Measurements from ENCODE around the gene TIMM8A. TPM values are rescaled to one million over a fixed set of nuclear protein-coding genes. Genes with fewer than 3 reads are reported as not detected.

The TIMM8A gene
- total and polyA plus RNA-seq, 4 donors = 6.1 to 21.4 (median 13.8) TPM

DNA sequence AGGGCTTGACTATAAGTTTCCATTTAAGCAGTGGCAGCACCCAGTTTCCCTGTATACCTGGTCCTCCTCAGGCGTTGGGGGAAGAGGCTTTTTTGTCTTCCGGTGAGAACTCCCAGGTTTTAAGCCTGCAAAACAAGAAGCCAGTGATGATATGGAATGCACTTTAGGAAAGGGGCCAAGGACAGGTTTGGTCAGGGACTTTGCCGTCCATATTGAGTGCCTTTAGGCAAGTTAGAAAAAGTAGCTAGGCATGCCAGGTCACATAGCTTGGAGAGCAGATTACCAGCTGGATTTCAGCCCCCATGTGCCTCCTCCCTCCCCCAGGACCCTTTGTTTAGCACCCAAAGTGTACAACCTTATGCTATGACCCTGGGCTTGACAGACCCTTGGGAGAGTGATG is 13.6 kb upstream of the TIMM8A start:
- 86% methylated on average over 3 of the region's 3 CpGs for WGBS

More for the DNA sequence above, 13.6 kb upstream of the TIMM8A start:
- no peak overlapping the region for H3K9ac ChIP-seq (ENCODE audit: low read depth in 1 of 2, low read length in 2 of 2)
- no peaks in the 10 kb centered on the region for H3K9me3 ChIP-seq (ENCODE audit: control insufficient read depth in 4 of 4, low read length in 3 of 4)
- TF ChIP-seq HNF4G (IDR thresholded peaks at IDR 0.05) = no peak
- TF ChIP-seq EGR1 (IDR thresholded peaks at IDR 0.05; ENCODE audit: low read depth in 2 of 2) = no peak
- no peak for TF ChIP-seq GABPA (IDR thresholded peaks at IDR 0.05 in 1 of 2, conservative IDR thresholded peaks at IDR 0.05 in 1 of 2)
- TF ChIP-seq, protein P1, sequence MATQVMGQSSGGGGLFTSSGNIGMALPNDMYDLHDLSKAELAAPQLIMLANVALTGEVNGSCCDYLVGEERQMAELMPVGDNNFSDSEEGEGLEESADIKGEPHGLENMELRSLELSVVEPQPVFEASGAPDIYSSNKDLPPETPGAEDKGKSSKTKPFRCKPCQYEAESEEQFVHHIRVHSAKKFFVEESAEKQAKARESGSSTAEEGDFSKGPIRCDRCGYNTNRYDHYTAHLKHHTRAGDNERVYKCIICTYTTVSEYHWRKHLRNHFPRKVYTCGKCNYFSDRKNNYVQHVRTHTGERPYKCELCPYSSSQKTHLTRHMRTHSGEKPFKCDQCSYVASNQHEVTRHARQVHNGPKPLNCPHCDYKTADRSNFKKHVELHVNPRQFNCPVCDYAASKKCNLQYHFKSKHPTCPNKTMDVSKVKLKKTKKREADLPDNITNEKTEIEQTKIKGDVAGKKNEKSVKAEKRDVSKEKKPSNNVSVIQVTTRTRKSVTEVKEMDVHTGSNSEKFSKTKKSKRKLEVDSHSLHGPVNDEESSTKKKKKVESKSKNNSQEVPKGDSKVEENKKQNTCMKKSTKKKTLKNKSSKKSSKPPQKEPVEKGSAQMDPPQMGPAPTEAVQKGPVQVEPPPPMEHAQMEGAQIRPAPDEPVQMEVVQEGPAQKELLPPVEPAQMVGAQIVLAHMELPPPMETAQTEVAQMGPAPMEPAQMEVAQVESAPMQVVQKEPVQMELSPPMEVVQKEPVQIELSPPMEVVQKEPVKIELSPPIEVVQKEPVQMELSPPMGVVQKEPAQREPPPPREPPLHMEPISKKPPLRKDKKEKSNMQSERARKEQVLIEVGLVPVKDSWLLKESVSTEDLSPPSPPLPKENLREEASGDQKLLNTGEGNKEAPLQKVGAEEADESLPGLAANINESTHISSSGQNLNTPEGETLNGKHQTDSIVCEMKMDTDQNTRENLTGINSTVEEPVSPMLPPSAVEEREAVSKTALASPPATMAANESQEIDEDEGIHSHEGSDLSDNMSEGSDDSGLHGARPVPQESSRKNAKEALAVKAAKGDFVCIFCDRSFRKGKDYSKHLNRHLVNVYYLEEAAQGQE (IDR thresholded peaks at IDR 0.05) = no peak
- TF ChIP-seq, protein P2, sequence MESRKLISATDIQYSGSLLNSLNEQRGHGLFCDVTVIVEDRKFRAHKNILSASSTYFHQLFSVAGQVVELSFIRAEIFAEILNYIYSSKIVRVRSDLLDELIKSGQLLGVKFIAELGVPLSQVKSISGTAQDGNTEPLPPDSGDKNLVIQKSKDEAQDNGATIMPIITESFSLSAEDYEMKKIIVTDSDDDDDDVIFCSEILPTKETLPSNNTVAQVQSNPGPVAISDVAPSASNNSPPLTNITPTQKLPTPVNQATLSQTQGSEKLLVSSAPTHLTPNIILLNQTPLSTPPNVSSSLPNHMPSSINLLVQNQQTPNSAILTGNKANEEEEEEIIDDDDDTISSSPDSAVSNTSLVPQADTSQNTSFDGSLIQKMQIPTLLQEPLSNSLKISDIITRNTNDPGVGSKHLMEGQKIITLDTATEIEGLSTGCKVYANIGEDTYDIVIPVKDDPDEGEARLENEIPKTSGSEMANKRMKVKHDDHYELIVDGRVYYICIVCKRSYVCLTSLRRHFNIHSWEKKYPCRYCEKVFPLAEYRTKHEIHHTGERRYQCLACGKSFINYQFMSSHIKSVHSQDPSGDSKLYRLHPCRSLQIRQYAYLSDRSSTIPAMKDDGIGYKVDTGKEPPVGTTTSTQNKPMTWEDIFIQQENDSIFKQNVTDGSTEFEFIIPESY (IDR thresholded peaks at IDR 0.05) = no peak
- TF ChIP-seq RAD21 (IDR thresholded peaks at IDR 0.05) = no peak
- TF ChIP-seq FOXA2 (IDR thresholded peaks at IDR 0.05) = no peak
- TF ChIP-seq, protein P3, sequence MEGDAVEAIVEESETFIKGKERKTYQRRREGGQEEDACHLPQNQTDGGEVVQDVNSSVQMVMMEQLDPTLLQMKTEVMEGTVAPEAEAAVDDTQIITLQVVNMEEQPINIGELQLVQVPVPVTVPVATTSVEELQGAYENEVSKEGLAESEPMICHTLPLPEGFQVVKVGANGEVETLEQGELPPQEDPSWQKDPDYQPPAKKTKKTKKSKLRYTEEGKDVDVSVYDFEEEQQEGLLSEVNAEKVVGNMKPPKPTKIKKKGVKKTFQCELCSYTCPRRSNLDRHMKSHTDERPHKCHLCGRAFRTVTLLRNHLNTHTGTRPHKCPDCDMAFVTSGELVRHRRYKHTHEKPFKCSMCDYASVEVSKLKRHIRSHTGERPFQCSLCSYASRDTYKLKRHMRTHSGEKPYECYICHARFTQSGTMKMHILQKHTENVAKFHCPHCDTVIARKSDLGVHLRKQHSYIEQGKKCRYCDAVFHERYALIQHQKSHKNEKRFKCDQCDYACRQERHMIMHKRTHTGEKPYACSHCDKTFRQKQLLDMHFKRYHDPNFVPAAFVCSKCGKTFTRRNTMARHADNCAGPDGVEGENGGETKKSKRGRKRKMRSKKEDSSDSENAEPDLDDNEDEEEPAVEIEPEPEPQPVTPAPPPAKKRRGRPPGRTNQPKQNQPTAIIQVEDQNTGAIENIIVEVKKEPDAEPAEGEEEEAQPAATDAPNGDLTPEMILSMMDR (IDR thresholded peaks at IDR 0.05; ENCODE audit: low read depth, low read length, missing input control) = no peak
- TF ChIP-seq HNF4A (conservative IDR thresholded peaks at IDR 0.05) = no peak
- TF ChIP-seq YY1 (IDR thresholded peaks at IDR 0.05) = no peak
- TF ChIP-seq, protein P4, sequence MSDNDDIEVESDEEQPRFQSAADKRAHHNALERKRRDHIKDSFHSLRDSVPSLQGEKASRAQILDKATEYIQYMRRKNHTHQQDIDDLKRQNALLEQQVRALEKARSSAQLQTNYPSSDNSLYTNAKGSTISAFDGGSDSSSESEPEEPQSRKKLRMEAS (IDR thresholded peaks at IDR 0.05) = no peak
- no peak for TF ChIP-seq NR2F2 (IDR thresholded peaks at IDR 0.05)
- TF ChIP-seq JUND (IDR thresholded peaks at IDR 0.05) = no peak
- TF ChIP-seq, protein P5, sequence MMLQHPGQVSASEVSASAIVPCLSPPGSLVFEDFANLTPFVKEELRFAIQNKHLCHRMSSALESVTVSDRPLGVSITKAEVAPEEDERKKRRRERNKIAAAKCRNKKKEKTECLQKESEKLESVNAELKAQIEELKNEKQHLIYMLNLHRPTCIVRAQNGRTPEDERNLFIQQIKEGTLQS (IDR thresholded peaks at IDR 0.05) = no peak
- no peak for TF ChIP-seq SP1 (IDR thresholded peaks at IDR 0.05)
- no peak for TF ChIP-seq FOXA1 (IDR thresholded peaks at IDR 0.05)
- TF ChIP-seq RXRA (IDR thresholded peaks at IDR 0.05) = no peak
- no peak for TF ChIP-seq TAF1 (conservative IDR thresholded peaks at IDR 0.05)
- peaks cover 0 to 2% (median 0%) of the 10 kb centered on the region in 4 donors for H3K36me3 ChIP-seq (ENCODE audit: control insufficient read depth in 4 of 4, insufficient read depth in 3 of 4, low read depth in 1 of 4, low read length in 3 of 4)
- H3K27ac ChIP-seq (ENCODE audit: low read depth in 1 of 2, low read length in 2 of 2) = no peak overlapping the region
- H3K4me3 ChIP-seq (ENCODE audit: low read depth in 1 of 3, low read length in 3 of 3) = no peak overlapping the region
- no peak for DNase-seq (ENCODE audit: low spot score)
- no peaks in the 10 kb centered on the region for H3K4me1 ChIP-seq (ENCODE audit: control insufficient read depth in 4 of 4, insufficient read depth in 4 of 4, low read length in 3 of 4)
- H3K27me3 ChIP-seq (ENCODE audit: control insufficient read depth in 4 of 4, insufficient read depth in 4 of 4, low read length in 3 of 4) = no peaks in the 10 kb centered on the region

All from liver (tissue), 9 donors.